H54 (cell line): ENCODE measurements around the gene SNTA1.
"Not testable (repeated sequence)": the region's sequence is repeated elsewhere in the genome, so short reads cannot be mapped to it uniquely, and the experiment has no call there.

Experiments
- DNase-seq: peaks from one replicate; pipeline ENCODE4 v3.0.0; 2011; ENCODE audit warnings: low spot score, mixed read lengths; ENCODE audit not compliant: insufficient read length
- FAIRE-seq: peaks from 3 replicates; lab custom pipeline; 2011; peaks lifted over from hg19 to GRCh38; lab: Jason Lieb, UNC
- POLR2A ChIP-seq: IDR thresholded peaks from 2 replicates; pipeline ENCODE4 v1.6.1; 2011; ENCODE audit warnings: low read depth, mild to moderate bottlenecking, low read length

Gene SNTA1

GRCh38 chr20:33450867-33451266 lies 7.3 kb upstream of the SNTA1 start:
- DNase-seq (peak; percentile 57), FAIRE-seq (no peak)
- no peak for TF ChIP-seq POLR2A

DNA sequence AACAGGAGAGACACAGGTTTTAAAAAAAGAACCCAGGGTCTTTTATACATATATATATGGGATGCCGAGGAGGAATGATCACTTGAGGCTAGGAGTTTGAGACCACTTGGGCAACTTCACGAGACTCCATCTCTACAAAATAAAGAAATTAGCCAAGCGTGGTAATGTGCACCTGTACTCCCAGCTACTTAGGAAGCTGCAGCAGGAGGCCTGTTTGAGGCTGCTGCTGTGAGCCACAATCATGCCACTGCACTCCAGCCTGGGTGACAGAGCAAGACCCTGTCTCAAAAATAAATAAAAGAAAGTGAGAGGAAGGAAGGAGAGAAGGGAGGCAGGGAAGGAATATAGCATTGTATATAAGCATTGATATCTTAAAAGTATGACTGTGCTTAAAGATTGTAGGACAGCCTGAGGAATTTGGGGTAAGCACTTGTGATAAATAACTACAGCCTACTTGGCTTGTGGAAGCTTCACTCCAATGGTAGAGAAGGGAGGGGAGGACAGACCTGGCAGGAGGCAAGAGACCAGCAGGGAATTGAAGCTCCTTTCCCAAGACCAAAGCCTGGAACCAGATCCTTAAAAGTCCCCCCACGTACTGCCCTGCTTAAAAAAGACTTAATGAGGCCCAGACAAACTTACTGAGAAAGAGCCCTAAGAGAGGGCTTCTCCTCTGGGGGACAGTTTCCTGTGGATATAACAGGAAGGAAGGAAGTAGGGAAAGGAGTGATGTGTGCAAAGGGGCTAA lies 2.5 kb upstream of the SNTA1 start:
- DNase-seq (no peak), FAIRE-seq (no peak)
- TF ChIP-seq POLR2A, result no peak

DNA sequence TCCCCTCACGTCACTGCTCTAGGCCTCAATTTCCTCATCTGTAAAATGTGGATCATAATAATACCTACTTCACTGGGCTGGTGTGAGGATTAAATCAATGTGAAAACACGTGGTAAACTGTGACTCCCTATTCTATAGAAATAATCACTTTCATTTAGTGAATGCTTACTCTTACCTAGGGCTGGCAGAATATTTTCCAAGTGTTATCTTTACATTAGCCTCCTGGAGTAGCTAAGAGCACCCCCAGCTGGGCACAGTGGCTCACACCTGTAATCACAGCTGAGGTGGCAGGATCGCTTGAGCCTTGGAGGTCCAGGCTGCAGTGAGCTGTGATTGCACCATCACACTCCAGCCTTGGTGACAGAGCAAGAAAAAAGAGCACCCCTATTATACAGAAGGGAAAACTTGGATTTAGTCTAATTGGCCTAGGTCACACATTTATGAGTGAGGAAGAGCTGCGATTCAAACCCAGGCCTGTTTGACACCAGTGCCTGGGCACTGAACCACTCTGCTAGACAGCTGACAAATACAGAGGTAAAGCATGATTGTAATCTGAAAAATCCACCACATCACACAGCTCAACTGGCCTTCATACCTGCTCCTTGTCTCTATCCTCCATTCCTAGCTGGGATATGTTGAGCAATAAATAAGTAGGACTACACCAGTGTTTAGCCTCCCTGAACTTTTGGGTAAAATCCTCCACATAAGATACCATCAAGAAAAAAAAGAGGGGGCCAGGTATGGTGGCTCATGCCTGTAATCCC lies 1.4 kb upstream of the SNTA1 start:
- DNase-seq (no peak), FAIRE-seq (no peak)
- TF ChIP-seq POLR2A, result no peak

DNA sequence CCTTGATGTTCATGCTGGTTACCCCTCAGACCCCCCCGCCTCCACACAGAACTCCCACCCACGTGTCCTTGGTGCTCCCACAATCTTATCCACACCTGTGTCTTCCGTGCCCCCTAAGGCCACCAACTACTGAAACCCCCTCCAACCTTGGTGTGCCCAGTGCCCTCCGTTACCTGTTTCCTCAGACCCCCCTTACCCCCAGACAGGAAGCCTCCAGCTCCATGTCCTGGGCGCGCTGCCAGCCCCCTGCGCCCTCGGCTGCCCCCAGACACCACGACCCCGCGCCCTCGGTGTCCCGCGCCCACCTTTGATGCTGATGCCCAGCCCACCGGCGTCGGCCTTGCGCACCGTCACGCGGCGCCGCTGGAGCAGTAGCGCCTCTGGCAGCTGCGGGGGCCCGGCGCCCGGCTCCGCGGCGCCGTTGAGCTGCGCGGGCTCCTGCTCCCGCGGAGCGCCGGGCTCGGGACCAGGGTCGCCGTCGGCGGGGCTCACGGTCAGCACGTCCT lies 504 bp downstream of the SNTA1 start:
- no peak for TF ChIP-seq POLR2A
- DNase-seq (no peak), FAIRE-seq (no peak)

GRCh38 chr20:33442136-33443005 lies 1.2 kb downstream of the SNTA1 start:
- DNase-seq, result no peak
- no peak for TF ChIP-seq POLR2A
- FAIRE-seq, result no peak

DNA sequence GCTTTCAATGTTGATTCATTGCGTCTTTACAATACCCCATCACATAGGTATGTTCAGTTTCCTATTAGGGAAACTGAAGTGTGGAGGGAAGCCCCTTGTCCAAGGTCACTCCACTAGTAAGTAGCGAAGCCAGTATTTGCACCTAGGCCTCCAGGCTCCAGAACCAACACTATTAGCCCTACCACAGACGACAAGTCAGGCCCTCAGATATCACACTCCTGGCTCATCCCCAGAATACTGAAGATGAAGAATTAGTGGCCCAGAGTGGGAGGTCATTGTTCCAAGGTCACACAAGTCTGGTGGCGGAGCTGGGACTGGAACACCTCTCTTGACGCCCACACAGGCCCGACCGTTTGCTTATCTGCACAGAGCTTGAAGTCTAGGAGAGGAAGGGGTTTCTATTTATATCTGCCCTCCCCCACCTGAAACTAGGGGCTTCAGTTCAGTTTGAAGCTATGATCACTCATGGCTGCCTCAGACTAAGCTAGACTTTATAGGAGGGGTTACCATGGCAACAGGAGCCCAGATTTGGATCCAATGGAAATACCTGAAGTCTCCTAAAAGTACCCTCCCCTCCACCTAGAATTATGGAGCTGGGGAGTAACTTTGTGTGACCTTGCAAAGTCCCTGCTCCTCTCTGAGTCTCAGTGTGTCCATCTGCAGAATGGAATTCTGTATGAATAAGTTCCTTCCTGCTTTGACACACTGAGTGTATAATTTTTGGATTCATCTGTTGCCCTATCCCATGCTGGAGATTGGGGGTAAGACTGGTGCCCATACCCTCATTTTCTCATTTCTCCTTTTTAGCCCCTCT lies 2.2 kb downstream of the SNTA1 start:
- no peak for FAIRE-seq
- DNase-seq, result no peak
- no peak for TF ChIP-seq POLR2A

DNA sequence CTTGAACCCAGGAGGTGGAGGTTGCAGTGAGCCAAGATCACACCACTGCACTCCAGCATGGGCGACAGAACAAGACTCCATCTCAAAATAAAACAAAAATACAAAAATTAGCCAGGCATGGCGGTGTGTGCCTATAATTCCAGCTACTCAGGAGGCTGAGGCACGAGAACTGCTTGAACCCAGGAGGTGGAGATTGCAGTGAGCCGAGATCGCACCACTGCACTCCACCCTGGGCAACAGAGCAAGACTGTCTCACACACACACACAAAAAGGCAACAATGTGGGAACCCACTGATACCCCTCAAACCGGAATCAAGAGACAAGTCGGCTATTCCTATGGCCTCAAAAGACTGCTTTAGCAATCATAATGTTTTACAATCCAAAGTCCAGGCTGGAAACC lies 3.0 kb downstream of the SNTA1 start:
- FAIRE-seq, DNase-seq: not testable (repeated sequence)

- no peak for TF ChIP-seq POLR2A
- DNase-seq (no peak), FAIRE-seq (no peak)
These were observed 5.1 kb downstream of the SNTA1 start for GRCh38 chr20:33438481-33438880.

DNA sequence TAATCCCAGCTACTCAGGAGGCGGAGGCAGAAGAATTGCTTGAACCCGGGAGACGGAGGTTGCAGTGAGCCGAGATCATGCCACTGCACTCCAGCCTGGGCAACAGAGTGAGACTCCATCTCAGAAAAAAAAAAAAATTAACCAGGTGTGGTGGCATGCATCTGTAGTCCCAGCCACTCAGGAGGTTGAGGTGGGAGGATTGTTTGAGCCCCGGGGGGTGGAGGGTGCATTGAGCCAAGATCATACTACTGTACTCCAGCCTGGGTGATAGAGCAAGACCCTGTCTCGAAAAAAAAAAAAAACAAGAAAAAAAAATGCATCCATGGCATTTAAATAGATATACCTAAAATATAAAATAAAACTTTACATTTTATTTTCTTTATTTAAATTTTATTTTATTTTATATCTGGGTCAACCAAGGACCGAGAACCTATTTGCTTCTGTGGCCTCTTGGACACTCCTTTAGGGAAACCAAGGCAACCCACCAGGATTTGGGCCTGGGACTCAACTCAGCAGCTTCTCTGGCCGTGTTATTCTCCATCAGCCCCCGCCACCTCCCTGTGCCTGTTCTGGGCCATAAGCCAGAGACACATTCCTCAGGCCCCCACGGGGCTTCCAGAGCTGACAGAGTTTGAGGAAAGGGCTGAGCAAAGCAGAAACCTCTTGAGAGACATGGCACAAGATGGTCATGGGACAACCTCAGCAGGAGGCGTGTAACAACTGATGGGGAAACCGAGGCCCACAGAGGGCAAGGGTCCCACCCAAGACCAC lies 6.2 kb downstream of the SNTA1 start:
- peak; percentile 24 for DNase-seq
- TF ChIP-seq POLR2A, result no peak
- no peak for FAIRE-seq

DNA sequence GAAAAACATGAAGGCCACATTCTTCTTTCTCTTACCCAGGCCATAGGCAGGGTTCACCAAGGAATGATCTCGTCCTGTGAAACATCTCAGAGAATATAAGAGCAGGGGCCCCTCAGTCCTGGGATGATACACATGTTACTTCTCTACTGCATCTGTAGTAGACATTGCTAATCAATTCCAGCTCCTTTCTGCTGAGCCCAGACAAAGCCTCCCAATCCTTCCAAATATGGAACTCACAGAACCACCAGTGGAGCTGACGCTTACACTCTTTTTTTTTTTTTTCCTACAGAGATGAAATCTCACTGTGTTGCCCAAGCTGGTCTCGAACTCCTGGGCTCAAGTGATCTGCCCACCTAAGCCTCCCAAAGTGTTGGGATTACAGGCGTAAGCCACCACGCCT lies 9.1 kb downstream of the SNTA1 start:
- no peak for FAIRE-seq
- DNase-seq, result no peak
- no peak for TF ChIP-seq POLR2A

DNA sequence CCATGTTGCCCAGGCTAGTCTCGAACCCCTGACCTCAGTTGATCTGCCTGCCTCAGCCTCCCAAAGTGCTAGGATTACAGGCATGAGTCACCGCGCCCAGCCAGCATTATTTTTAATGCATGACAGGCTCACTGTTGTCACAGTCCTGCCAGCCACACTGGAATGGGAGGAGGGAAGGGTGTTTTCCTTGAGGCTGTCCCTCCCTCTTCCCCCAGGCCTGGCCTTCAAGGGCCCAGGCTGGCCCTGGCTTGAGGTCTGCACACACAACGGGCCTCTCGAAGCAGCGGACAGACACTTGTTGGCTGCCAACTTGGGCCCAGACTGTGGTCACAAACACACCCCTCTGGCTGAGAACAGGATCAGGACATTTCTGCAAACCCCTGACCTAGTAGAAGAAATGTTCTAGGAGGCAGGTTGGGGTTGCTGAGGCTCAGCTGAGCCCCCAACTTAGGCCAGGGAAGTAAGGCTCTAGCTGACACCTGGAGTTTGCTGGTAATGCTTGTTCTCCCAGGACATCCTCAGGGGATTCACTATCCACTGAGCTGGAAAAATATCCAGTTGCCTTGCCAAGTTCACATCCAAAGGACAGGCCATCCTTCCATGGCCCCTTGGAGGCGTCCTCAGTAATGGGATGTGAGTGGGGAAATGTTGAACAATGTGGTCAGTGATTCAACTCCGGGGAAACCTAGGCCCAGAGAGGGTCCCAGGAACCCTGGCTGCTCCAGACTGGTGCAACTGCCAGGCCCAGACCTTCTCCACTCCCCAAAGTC lies 9.9 kb downstream of the SNTA1 start:
- no peak for TF ChIP-seq POLR2A
- FAIRE-seq (no peak), DNase-seq (no peak)

DNA sequence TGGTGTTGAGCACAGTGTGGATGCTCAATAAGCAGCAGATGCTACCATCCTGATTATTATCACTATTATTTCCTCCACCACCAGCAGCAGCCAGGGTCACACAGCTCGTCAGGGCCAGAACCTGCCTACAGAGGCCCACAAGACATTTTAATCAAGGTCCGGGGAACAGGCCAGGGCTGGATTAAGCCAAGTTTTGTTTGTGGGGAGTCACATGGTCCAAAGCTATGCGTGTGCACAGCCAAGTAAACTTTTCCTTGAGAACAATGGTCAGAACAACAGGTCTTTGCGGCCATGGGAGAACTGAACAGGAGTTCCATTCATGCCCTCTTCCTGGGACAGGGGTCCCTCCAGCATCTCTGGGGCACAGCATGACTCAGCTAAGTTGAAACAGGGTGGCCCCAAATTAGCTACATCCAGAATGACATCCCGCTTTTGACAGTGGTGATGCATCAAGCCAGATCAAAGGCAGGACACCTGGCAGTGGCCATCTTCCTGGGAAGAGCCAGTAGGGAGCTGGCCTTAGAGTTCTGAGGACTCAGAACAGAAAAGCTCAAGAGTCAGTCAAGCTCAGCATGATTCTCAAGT lies 11.7 kb downstream of the SNTA1 start:
- TF ChIP-seq POLR2A, result no peak
- FAIRE-seq, result no peak
- DNase-seq, result no peak

- not testable (repeated sequence) for FAIRE-seq, DNase-seq
These were observed 19.7 kb downstream of the SNTA1 start for GRCh38 chr20:33423875-33424274.
